ENCODE data around the gene DPP6. TPM values are rescaled to one million over a fixed set of nuclear protein-coding genes. Genes with fewer than 3 reads are reported as not detected.
A peak's percentile ranks its signal among the peaks of the same experiment; 100 is the strongest.

Gene DPP6
- total and polyA plus RNA-seq, 9 of the 15 experiments (the other 6 are each of a cell fraction or from before 2014, with no cell fraction given) = not detected

DNA sequence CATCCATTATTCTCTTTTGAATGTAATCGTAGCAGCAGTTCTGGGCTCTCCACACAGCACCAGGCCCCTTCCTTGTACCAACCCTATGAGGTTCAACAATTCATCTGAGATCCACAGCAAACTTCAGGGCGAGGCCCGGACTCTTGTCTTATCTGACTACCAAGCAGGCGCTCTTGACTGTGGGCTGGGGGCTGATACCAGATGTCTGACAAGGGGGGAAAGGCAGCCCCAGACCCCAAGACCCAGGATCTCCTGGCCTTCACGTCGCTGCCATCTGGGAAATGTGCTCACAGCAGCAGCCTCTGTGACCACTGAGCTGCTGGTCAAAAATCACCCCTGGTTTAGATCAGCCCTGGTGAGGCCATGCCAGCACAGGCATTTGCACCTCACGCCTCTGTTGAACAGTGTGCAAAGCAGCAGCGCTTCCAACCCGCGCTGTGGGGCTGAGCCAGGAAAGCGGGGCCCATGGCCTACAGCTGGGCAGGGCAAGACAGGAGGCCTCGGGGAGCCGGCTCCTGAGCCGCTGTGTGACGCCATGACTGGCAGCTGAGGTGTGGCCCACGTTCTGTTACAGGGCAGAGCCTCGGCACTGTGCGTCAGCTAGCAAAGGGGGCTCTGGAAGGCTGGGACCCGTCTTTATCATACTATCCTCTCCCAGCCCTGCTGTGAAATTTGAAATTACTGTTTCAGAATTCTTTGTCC lies 806.8 kb downstream of the DPP6 start:
- intact Hi-C loops (cut with micrococcal nuclease) = no loop called here

More for the DNA sequence above, 806.8 kb downstream of the DPP6 start:
- TF ChIP-seq ZNF174 (CRISPR knock-in tag; IDR thresholded peaks at IDR 0.05) (no peak), MTA1 (IDR thresholded peaks at IDR 0.05; ENCODE audit: borderline replicate concordance) (no peak), TAF9B (IDR thresholded peaks at IDR 0.05; ENCODE audit: partially characterized antibody) (no peak), POLR2AphosphoS5 (IDR thresholded peaks at IDR 0.05; ENCODE audit: control insufficient read depth, insufficient read depth, low read depth, low read length) (no peak), FOXJ3 (CRISPR knock-in tag; IDR thresholded peaks at IDR 0.05) (no peak)
- WGBS (ENCODE audit: insufficient coverage, low coverage, missing lambda C conversion rate) = under 1% methylated on average over 19 of the region's 19 CpGs
- no peak overlapping the region for H3K4me2 ChIP-seq (ENCODE audit: insufficient read depth, low read length)
- peak in 1 of 4 experiments; percentile 10 for DNase-seq (ENCODE audit: extremely low read depth in 1 of 4, low spot score in 3 of 4)
- in situ Hi-C loops (cut with MboI) = no loop called here
- FAIRE-seq = no peak
- H4K20me1 ChIP-seq (replicated peaks; ENCODE audit: control insufficient read depth, insufficient read depth, low read length) = peaks cover 8% of the 10 kb centered on the region; the same call in 1 of the 2 replicates
- BruUV-seq (replicated peaks) = no TSS peak
- H3K4me3 ChIP-seq = no peak overlapping the region
- H3K79me2 ChIP-seq (ENCODE audit: control insufficient read depth, insufficient read depth, low read length) = no peaks in the 10 kb centered on the region
- POLR2A ChIA-PET = interaction anchor here (0.5 to 1.2 kb wide), 2 partner anchors 10 to 698 kb away, joined by 3 read pairs; no protein-coding TSS in a partner anchor
- H3K27me3 ChIP-seq (ENCODE audit: control insufficient read depth in 2 of 2, insufficient read depth in 2 of 2, low read length in 2 of 2) = peaks cover 61 to 86% of the 10 kb centered on the region in 2 experiments
- peaks cover 0 to 6% of the 10 kb centered on the region in 2 experiments; a peak in 2 of 5 replicates for H3K4me1 ChIP-seq (replicated peaks in 1 of 2; ENCODE audit: control insufficient read depth in 2 of 2, insufficient read depth in 2 of 2, low read length in 2 of 2)
- 0 out of 4 replicates have a peak overlapping the region, but pooled peaks of 1 of the 2 experiments have one; percentile 17 for H3K9ac ChIP-seq (ENCODE audit: insufficient read depth in 1 of 2, low read depth in 2 of 2, low read length in 2 of 2)
- peaks cover 4% of the 10 kb centered on the region for H3K9me1 ChIP-seq (ENCODE audit: control insufficient read depth, insufficient read depth, low read length)
- H2AFZ ChIP-seq (ENCODE audit: low read depth, low read length) = no peak overlapping the region
- no peaks in the 10 kb centered on the region for H3K9me3 ChIP-seq (replicated peaks; ENCODE audit: control insufficient read depth, insufficient read depth, low read depth, low read length)
- CTCF ChIA-PET (ENCODE audit: low intra/inter-chr PET ratio) = no interaction called here
- H3K27ac ChIP-seq (ENCODE audit: extremely low read depth, low read depth, low read length) = no peak overlapping the region
- no peaks in the 10 kb centered on the region for H3K36me3 ChIP-seq (ENCODE audit: control insufficient read depth, insufficient read depth, low read length)
- ATAC-seq = no peak; the same call in 1 of the 3 replicates
